ENCODE results near the gene DPYSL4.

DNA sequence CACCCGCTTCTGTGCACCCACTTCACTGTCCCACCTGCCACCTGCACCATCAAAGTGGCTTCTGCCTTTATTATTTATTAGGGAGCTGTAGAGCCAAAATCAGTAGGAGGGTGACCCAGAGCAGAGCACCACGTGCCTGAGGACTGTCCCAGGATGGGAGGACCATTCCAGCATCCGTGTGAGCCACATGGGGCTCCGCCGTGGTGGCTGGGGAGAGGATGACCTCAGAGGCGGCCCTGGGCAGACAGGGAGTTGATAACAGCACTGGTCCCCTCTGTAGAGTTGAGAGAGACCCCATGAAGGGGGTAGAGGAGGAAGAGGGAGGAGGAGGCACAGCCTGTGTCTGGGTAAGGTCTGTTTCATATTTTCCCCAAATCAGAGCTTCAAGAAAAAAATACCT, 8.7 kb upstream of the DPYSL4 start:
- TF ChIP-seq, protein P1, sequence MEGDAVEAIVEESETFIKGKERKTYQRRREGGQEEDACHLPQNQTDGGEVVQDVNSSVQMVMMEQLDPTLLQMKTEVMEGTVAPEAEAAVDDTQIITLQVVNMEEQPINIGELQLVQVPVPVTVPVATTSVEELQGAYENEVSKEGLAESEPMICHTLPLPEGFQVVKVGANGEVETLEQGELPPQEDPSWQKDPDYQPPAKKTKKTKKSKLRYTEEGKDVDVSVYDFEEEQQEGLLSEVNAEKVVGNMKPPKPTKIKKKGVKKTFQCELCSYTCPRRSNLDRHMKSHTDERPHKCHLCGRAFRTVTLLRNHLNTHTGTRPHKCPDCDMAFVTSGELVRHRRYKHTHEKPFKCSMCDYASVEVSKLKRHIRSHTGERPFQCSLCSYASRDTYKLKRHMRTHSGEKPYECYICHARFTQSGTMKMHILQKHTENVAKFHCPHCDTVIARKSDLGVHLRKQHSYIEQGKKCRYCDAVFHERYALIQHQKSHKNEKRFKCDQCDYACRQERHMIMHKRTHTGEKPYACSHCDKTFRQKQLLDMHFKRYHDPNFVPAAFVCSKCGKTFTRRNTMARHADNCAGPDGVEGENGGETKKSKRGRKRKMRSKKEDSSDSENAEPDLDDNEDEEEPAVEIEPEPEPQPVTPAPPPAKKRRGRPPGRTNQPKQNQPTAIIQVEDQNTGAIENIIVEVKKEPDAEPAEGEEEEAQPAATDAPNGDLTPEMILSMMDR (IDR thresholded peaks at IDR 0.05; ENCODE audit: poor library complexity): no peak
- no peak for TF ChIP-seq EZH2 (IDR thresholded peaks at IDR 0.05; ENCODE audit: borderline replicate concordance)
- no peak for TF ChIP-seq EZH2phosphoT487 (IDR thresholded peaks at IDR 0.05; ENCODE audit: low read depth, severe bottlenecking, unreplicated experiment)

All from hepatocyte (in vitro differentiated cells).